Measurements from ENCODE around the gene CBARP.

Gene CBARP

GRCh38 chr19:1240925-1241324 lies 3.1 kb upstream of the CBARP start:
- peak in 2 of 56 donors; percentile 24 to 26 for DNase-seq

DNA sequence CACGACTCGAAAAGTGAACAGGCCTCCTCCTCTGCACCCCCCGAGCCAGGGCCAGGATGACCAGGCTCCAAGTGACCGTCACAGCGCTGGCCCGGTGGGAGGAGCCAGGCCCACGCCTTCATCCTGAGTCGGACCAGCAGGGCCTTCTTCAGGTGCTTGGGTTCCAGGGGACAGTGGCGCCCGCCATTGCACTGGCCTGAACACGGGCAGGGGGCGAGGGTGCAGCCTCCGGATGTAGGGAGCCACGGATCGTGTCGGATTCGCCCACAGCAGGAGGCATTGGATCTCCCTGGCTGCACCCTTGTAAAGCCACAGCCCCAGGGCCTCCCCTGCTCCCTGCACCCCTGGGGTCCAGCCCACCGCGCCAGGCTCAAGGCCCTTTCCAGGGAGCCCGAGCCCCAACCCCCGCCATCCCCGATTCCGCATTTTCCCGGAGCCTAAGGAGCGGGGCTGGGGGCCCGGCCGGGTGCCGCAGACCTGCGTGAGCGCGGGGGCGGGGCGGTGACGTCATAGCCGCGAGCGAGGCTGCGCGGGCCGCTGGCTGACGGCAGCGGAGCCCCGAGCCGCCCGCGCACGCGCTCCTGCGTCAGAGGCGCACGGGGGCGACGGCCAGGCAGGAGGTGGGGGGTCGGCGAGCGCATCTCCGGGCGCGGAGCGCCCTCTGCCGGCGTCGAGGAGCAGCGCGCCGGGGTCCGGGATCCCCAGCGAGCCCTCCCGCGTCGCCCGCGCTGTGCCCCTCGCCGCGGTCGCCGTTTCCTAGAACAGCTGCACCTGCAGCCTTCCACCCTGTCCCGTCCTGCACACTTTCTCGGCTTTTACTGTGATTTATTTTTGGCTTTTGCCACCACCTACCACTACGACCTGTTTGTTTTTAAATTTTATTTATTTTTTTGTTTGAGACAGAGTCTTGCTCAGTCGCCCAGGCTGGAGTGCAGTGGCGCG lies 2.3 kb upstream of the CBARP start:
- DNase-seq = peak in 54 of 56 donors; percentile 46 to 95 (median 81)

- peak in 1 of 56 donors; percentile 59 for DNase-seq
Observed at GRCh38 chr19:1239420-1239795, 1.6 kb upstream of the CBARP start.

DNA sequence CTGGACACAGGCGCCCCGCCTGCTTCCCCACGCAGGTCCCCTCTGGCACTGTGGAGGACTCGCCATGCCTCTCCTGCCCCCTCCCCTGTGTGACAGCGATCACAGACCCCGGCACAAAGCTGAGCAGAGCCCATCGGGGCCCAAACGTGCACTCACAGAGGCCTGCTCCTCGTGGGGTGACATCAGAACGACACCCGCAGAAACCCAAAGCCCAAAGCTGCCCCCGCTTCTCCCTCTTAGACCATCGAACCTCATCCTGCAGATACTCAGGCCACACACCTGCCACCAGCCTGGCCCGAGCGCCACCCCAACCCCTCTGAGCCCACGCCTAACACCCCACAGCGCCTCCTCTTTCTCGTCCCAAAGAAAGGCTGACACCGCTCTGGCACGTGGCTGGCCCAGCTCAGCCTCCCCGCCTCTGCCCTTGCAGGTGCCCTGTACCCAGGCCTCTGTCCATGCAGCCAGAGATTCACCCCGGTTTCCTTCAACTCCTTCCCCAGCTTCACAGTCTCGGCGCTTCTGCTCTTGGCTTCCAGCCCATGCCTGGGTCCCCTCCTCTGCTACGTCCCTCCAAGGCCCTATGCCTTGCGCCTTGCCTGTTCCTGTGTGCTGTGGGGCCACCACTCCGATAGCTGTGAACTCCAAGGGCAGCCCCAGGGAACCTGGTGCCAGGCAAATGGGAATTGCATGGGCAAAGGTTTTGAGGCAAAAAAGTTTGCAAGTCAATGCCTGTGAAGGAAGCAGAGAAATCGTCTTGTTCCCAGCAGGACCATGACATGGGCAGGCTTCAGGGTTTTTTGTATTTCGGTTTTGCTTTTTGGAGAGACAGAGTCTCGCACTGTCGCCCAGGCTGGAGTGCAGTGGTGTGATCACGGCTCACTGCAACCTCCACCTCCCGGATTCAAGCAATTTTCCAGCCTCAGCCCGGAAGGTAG lies 831 bp upstream of the CBARP start:
- peak in 7 of 56 donors; percentile 22 to 53 (median 42) for DNase-seq

DNA sequence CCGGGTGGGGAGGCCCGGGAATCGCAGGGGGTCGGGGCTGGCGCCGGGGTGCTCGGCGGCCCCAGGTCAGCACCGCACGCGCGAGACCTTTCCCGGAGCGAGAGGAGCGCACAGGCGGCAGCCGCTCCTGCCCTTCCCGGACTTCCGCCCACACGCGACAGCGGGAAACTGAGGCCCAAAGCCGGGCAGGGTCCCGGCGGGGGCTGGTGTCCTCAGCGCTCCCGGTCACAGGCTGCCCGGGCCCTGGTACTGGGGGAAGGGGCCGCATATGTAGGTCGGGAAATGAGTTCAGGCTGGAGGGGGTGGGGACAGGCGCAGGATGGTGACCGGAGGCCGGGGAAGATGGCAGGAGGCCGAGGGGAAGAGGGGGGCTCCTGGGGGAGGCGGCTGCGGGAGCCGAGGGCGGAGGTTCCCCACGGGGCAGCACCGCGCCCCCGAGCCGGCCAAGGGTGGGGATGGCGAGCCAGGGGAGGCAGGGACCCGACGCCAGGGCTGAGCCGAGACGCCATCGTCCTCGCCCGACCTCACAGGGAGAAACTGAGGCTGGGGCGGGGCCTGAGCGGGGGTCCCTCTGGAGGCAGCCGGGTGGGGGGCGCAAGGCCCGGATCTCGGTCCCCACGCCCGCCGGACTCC lies 662 bp downstream of the CBARP start:
- DNase-seq = peak in 27 of 56 donors; percentile 7 to 51 (median 33)

GRCh38 chr19:1236576-1236975 lies 1.2 kb downstream of the CBARP start:
- peak in 31 of 56 donors; percentile 16 to 80 (median 46) for DNase-seq

DNA sequence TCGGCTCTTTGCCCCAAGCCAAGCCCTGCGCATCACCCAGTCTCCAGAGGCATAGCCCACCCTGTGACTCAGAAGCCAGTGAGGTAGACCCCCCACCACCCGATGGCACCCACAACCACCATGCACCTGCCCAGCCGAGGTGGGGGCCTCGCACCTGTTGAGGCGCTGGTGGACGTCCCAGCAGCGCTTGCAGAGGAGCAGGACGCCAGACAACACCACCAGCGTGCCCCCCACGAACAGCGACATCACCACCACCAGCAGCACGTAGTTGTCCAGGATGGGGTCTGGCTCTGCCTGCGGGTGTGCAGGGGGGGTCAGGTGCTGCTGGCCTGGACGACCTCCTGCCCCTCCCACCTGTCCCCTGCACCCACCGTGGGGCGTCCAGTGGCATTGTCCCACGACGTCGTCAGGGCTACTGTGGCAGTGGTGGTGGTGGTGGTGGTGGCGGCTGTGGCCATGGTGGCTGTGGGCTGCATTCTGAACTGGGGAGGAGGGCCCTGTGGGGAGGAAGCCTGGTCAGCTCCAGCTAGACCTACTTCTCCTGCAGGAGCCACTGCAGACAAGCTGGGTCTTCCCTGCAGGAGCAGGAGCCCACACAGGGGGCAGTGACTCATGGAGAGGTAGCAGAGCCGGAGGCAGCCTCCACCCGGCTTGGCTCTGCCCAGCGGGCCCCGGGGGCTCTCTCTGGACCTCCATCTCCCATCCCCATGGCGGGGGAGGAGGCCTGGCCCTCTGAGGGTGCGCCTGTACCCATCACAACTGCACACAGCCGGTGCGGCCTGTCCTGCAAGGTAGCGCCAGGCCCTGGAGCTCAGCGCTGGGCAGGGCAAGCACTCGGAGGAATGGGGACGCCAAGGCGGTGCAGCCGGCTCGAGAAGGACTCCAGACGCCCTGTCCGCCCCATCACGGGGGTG lies 1.9 kb downstream of the CBARP start:
- peak in 2 of 56 donors; percentile 37 to 45 for DNase-seq

DNA sequence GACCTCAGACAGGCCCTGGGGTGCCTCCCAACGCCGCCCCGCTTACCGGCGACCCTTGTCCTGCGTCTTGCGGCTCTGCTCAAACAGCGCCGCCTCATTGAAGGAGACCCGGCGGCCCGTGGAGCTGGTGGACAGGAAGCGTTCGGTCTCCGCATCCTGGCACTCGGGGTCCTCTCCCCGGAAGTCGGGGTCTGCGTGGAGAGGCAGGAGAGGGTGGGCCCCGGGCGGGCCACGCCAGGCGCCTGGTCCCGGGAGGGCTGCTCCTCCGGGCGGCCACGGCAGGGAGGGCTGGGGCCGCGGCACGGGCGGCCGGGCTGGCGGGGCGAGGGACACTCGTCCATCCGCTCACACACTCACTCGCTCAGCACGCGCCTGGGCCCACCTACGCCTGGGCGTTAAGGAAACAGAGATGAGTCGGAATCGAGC lies 2.8 kb downstream of the CBARP start:
- no peak for DNase-seq

DNA sequence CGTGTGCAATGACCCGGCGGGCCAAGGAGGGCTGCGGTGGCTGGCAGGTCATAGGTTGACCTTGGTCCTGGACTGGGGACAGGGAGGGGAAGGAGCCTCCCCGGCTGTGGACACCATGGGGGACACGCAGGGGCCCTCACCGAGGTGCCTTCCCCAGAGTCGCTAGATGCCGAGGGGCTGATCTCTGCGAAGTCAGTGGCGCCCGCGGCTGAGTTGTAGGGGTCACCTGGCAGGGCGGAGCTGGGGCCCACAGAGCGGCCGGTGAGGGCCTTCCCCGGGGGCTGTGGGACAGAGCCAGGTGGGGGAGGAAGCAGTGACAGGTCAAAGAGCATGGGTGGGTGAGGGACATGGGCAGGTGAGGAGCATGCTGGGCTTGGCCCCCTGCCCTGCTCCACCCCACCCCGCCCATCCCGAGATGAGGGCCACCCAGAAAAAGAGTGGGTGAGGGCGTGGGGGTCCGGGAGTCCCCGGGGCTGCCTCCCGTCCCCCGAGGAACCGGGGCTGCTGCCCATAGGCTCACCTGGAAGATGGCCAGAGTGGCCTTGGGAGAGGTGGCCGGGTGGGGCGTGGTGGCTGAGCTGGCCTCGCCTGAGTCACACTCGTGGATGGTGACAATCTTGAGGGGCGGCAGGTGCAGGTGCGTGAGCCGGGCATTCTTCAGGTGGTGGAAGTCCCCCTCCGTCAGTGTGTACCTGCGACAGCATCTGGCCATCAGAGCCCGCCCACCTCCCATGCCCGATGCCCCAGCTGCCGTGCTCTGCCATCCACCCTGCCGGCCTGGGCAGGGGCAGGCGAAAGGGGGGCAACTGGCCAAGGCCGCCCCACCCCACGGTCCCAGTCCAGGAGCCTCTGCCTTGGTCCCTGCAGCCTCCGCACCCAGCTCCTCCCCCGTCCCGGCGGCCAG lies 3.5 kb downstream of the CBARP start:
- no peak for DNase-seq

DNA sequence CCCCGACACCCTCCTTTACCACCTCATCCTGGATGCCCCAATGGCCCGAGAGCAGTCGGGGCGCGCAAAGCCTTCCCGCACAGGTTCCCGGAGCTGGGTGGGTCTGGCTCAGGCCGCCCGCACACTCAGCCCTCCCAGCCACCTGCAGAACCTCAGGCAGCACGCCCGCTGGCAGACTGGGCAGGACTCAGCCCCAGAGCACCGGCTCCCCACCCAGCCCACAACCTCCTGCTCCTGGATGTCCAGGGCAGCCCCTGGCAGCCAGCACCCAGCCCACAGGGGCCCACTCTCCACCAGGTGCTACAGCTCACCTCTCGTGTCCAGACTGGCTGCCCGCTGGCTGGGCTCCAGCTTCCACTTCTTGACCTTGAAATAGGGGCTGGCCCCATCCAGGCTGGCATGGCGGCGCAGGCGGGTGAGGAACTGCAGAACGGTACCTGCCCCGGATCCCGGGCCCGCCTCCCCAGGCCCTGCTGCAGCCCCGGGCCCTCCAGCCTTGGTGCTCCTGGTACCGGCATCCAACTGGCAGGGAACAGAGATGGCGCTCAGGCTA lies 4.6 kb downstream of the CBARP start:
- DNase-seq = no peak

GRCh38 chr19:1232652-1233072 lies 5.1 kb downstream of the CBARP start:
- DNase-seq = peak in 1 of 56 donors; percentile 23

- DNase-seq = no peak
Observed at GRCh38 chr19:1231729-1232637, 5.8 kb downstream of the CBARP start.

DNA sequence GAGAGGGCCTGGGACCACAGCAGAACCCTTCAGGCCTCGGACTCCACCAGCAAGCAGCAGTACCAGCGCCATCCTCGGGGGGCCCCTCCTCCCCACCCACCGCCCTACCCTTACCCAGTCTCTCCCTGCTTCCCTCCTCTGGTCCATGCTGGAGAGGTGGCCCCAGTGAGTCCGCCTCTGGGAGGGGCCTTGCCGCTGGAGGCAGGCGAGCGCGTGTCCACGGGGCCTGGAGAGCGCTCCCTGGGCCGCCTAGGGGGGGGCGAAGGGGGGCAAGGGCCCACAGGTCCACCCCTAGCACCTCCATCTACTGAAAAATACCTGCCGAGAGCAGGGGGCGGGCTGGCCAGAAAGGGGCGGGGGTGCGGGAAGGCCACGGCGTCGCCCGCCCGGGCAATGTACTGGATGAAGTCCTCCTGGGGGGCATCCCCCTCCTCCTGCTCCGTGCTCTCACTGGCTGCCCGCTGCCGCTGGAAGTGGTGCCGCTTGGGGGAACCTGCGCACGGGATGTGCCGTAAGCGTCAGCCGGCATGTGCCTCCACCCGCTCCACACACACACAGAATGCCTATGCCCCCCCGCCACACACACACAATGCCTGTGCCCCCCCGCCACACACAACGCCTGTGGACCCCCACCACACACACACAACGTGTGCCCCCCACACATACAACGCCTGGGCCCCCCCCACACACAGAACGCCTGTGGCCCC lies 6.9 kb downstream of the CBARP start:
- DNase-seq = no peak

- no peak for DNase-seq
Observed at GRCh38 chr19:1229924-1230782, 7.7 kb downstream of the CBARP start.

DNA sequence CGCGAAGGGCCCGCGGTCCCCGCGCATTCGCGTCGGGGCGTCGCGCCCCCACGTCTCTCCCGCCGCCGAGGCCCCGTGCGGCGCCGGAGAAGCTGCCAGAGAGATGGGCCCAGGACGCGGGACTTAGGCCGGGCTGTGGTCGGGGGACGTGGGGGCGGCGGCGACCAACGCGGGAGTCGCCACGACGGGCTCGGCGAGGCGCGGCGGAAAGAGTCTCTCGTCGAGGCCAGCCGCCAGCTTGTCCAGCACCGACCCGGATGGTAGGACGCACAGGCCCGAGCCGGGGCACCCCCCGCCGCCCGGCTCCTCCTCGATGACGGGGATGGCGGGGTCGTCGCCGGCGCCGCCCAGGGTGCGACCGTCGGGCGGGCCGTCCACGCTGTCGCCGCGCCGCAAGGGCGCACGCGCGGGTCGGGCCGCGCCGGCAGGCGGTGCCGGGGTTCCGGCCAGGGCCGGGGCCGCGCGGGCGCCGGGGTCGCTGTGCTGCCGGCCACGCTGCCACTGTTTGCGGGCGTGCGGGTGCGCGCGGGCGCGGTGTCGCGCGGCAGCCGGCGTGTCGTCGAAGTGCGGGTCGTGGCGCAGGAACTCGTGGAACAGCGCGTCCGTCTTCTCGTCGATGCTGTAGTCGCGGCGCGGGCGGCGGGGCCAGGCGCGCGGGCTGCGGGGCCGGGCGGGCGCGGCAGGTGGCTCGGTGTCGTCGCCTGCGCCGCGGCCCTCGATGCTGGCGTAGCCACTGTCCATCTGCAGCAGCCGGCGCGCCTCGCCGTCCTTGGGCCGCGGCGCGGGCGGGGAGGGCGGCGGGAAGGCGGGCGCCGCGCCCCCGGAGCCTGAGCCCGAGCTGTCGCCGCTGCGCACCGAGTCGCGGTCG lies 8.5 kb downstream of the CBARP start:
- DNase-seq = no peak

Measured in nucleus accumbens (tissue), 56 donors.